ENCODE results near the gene CCZ1.
"Not testable (repeated sequence)": the region's sequence is repeated elsewhere in the genome, so short reads cannot be mapped to it uniquely, and the experiment has no call there.

GRCh38 chr7:5861281-5861680, 37.3 kb upstream of the CCZ1 start:
- TF ChIP-seq SMC3 (IDR thresholded peaks at IDR 0.05; ENCODE audit: low read depth, low read length); POLR2A (IDR thresholded peaks at IDR 0.05; ENCODE audit: low read depth, low read length); CTCF (conservative IDR thresholded peaks at IDR 0.05; ENCODE audit: low read depth, low read length); MXI1 (IDR thresholded peaks at IDR 0.05; ENCODE audit: borderline replicate concordance, low read depth, low read length): not testable (repeated sequence)
